K562 (cell line): ENCODE data around the gene GBP6. TPM values are rescaled to one million over a fixed set of nuclear protein-coding genes. Genes with fewer than 3 reads are reported as not detected.

ENCODE experiments used
- ATAC-seq: fragments of 200-7000 bp; cut with Tn5 transposase; 3 replicates; pipeline ENCODE4 v1.9.1; 2020; ENCODE audit warnings: moderate library complexity
- BruUV-seq: library from RNA; stranded (reverse); fragments of 400-500 nt; replicated peaks from 2 replicates; lab custom pipeline; 2021; lab: Mats Ljungman, UMichigan
- CTCF ChIA-PET: fragments of 300-600 bp; formaldehyde crosslinking; extraction: SDS; loops from one replicate; lab custom pipeline; 2021; ENCODE audit warnings: low intra/inter-chr PET ratio; lab: Yijun Ruan, JAX
- POLR2A ChIA-PET: fragments of 300-600, 350-650 bp; sonication (Branson Sonifier 250); formaldehyde crosslinking; extraction: SDS; loops from one replicate; lab custom pipeline; 2021; ENCODE audit warnings: antibody characterized with exemption, inconsistent platforms; lab: Yijun Ruan, JAX
- DNase-seq, 4 experiments: peaks; one replicate each; pipeline versions ENCODE4 v3.0.0 to v3.0.0-alpha.2; 2011 to 2018; ENCODE audit warnings: low spot score in 3 of 4, mixed read lengths in 3 of 4; ENCODE audit errors: extremely low read depth in 1 of 4
- FAIRE-seq: peaks from 2 replicates; lab custom pipeline; 2011; peaks lifted over from hg19 to GRCh38; lab: Jason Lieb, UNC
- H2AFZ ChIP-seq: 2 replicates; pipeline ENCODE4 v1.6.0; 2011; ENCODE audit warnings: low read depth, low read length, control low read depth, inconsistent platforms
- H3K27ac ChIP-seq: fragments of 200-600 bp; 3 replicates; pipeline ENCODE4 v1.8.0; 2011; ENCODE audit warnings: low read depth, mild to moderate bottlenecking, control low read depth, inconsistent platforms, low read length, moderate library complexity, mixed read lengths; ENCODE audit errors: extremely low read depth
- H3K27me3 ChIP-seq, 2 experiments: fragments of 300-600 bp in 1 of 2; 2 replicates in 1 of 2; 3 replicates in 1 of 2; pipeline versions ENCODE4 v1.6.0 to v1.8.0; 2011; ENCODE audit warnings: inconsistent platforms in 2 of 2, low read length in 2 of 2, mild to moderate bottlenecking in 1 of 2, mixed read lengths in 1 of 2, moderate library complexity in 1 of 2; ENCODE audit not compliant: control insufficient read depth in 2 of 2, insufficient read depth in 2 of 2
- H3K36me3 ChIP-seq: fragments of 300-600 bp; 3 replicates; pipeline ENCODE4 v1.8.0; 2011; ENCODE audit warnings: mild to moderate bottlenecking, low read length, inconsistent platforms; ENCODE audit not compliant: control insufficient read depth, insufficient read depth
- H3K4me1 ChIP-seq, 2 experiments: fragments of 200-600 bp in 1 of 2; replicated peaks in 1 of 2; 2 replicates in 1 of 2; 3 replicates in 1 of 2; pipeline versions ENCODE4 v1.5.1 to v1.8.0; 2011; ENCODE audit warnings: inconsistent platforms in 2 of 2, low read length in 2 of 2, mild to moderate bottlenecking in 1 of 2, mixed read lengths in 1 of 2, moderate library complexity in 1 of 2; ENCODE audit not compliant: control insufficient read depth in 2 of 2, insufficient read depth in 2 of 2
- H3K4me2 ChIP-seq: 2 replicates; pipeline ENCODE4 v1.6.1; 2011; ENCODE audit warnings: low read length, control low read depth, inconsistent platforms, mixed read lengths; ENCODE audit not compliant: insufficient read depth
- H3K4me3 ChIP-seq: fragments of 200-600 bp; sonication (generic), shearing (Covaris generic); 2 replicates; pipeline ENCODE4 v1.5.1; 2016; ENCODE audit warnings: control low read depth, inconsistent platforms
- H3K79me2 ChIP-seq: fragments of 200-600 bp; 3 replicates; pipeline ENCODE4 v1.8.0; 2011; ENCODE audit warnings: low read length, inconsistent platforms; ENCODE audit not compliant: control insufficient read depth, insufficient read depth
- H3K9ac ChIP-seq, 2 experiments: 2 replicates each; pipeline versions ENCODE4 v1.6.0 to v1.6.1; 2011; ENCODE audit warnings: low read depth in 2 of 2, low read length in 2 of 2, control low read depth in 1 of 2, inconsistent platforms in 1 of 2, mild to moderate bottlenecking in 1 of 2, mixed read lengths in 1 of 2; ENCODE audit not compliant: insufficient read depth in 1 of 2
- H3K9me1 ChIP-seq: one replicate; pipeline ENCODE4 v1.6.0; 2011; ENCODE audit warnings: inconsistent platforms, mild to moderate bottlenecking, low read length, moderate library complexity; ENCODE audit not compliant: control insufficient read depth, insufficient read depth
- H3K9me3 ChIP-seq: replicated peaks from 2 replicates; pipeline ENCODE4 v1.5.1; 2011; ENCODE audit warnings: low read depth, low read length, inconsistent platforms; ENCODE audit not compliant: control insufficient read depth, insufficient read depth
- H4K20me1 ChIP-seq: replicated peaks from 2 replicates; pipeline ENCODE4 v1.6.1; 2011; ENCODE audit warnings: low read length, inconsistent platforms, mixed read lengths; ENCODE audit not compliant: control insufficient read depth, insufficient read depth
- ATF1 ChIP-seq, 2 experiments: fragments of 450-650 bp in 1 of 2; IDR thresholded peaks; 2 replicates each; pipeline ENCODE4 v1.6.1; 2016; ENCODE audit warnings: missing compliant biosample characterization in 1 of 2, missing genetic modification characterization in 1 of 2
- CBFB ChIP-seq: sonication (generic); formaldehyde crosslinking; IDR thresholded peaks from 2 replicates; pipeline ENCODE4 v1.4.0; 2020; ENCODE audit warnings: mild to moderate bottlenecking, missing genetic modification reagents
- CSDE1 ChIP-seq, 2 experiments: fragments of 450-650 bp; IDR thresholded peaks; 2 replicates each; pipeline ENCODE4 v1.6.1; 2016; ENCODE audit warnings: mild to moderate bottlenecking in 1 of 2
- GTF2B ChIP-seq: IDR thresholded peaks from 2 replicates; pipeline ENCODE4 v1.6.1; 2011; ENCODE audit not compliant: insufficient read length; ENCODE audit errors: extremely low read depth
- NCOA2 ChIP-seq, 2 experiments: fragments of 450-650 bp; IDR thresholded peaks; 2 replicates each; pipeline ENCODE4 v1.6.1; 2018; ENCODE audit warnings: mild to moderate bottlenecking in 2 of 2, moderate library complexity in 1 of 2; ENCODE audit not compliant: partially characterized antibody in 2 of 2
- NFXL1 ChIP-seq: fragments of 450-650 bp; formaldehyde crosslinking; IDR thresholded peaks from 2 replicates; pipeline ENCODE4 v1.4.0; 2021; ENCODE audit warnings: mild to moderate bottlenecking
- NR2F6 ChIP-seq: fragments of 450-650 bp; formaldehyde crosslinking; IDR thresholded peaks from 2 replicates; pipeline ENCODE4 v1.4.0; 2020; ENCODE audit warnings: mild to moderate bottlenecking
- RBM22 ChIP-seq: fragments of 200-400 bp; formaldehyde crosslinking; IDR thresholded peaks from 2 replicates; pipeline ENCODE4 v1.6.1; 2018; ENCODE audit warnings: low read length, low read depth; ENCODE audit not compliant: poor library complexity, severe bottlenecking
- SIN3A ChIP-seq, 2 experiments: fragments of 150-350 bp in 1 of 2; IDR thresholded peaks; 2 replicates each; pipeline ENCODE4 v1.6.1; 2011 to 2016; ENCODE audit warnings: borderline replicate concordance in 2 of 2, low read depth in 2 of 2, low read length in 2 of 2, mild to moderate bottlenecking in 2 of 2, moderate library complexity in 2 of 2; ENCODE audit not compliant: control insufficient read depth in 1 of 2
- TCF7 ChIP-seq: sonication (generic); IDR thresholded peaks from 2 replicates; pipeline ENCODE4 v1.6.1; 2016; ENCODE audit warnings: antibody characterized with exemption, borderline replicate concordance
- TEAD4 ChIP-seq, 2 experiments: sonication (generic) in 1 of 2; formaldehyde crosslinking in 1 of 2; IDR thresholded peaks; 2 replicates each; pipeline versions ENCODE4 v1.6.1 to v1.8.0; 2012 to 2022; ENCODE audit warnings: borderline replicate concordance in 1 of 2, inconsistent platforms in 1 of 2, low read length in 1 of 2, mild to moderate bottlenecking in 1 of 2, missing genetic modification reagents in 1 of 2
- TRIM25 ChIP-seq: fragments of 450-650 bp; IDR thresholded peaks from 2 replicates; pipeline ENCODE4 v1.7.0; 2016; ENCODE audit warnings: borderline replicate concordance
- ZBTB11 ChIP-seq, 3 experiments: fragments of 200-800 bp in 1 of 3; fragments of 250-450 bp in 1 of 3; fragments of 450-650 bp in 1 of 3; sonication (Bioruptor Pico) in 1 of 3; sonication (Bioruptor generic) in 1 of 3; formaldehyde crosslinking in 1 of 3; IDR thresholded peaks; 2 replicates each; pipeline versions ENCODE4 v1.6.1 to v1.8.0; 2016 to 2022; ENCODE audit warnings: mild to moderate bottlenecking in 2 of 3, missing genetic modification characterization in 2 of 3, missing compliant biosample characterization in 1 of 3, moderate library complexity in 1 of 3
- ZBTB17 ChIP-seq: fragments of 450-650 bp; formaldehyde crosslinking; IDR thresholded peaks from 2 replicates; pipeline ENCODE4 v1.4.0; 2020; ENCODE audit warnings: mild to moderate bottlenecking
- in situ Hi-C: fragments of 300-500 bp; cut with MboI; formaldehyde crosslinking; loops from 4 replicates; pipeline ENCODE4 v1.15.0; 2018; ENCODE audit warnings: inconsistent platforms, mixed read lengths
- intact Hi-C: fragments of 100-400 bp; cut with micrococcal nuclease; formaldehyde crosslinking; loops from 2 replicates; pipeline ENCODE4 v1.14.2; 2022
- polyA plus RNA-seq, 8 experiments: library from polyadenylated mRNA; depleted of rRNA in 4 of 8; stranded (reverse) in 5 of 8; unstranded in 3 of 8; fragments of >200 nt; fragmentation: Nextera tagmentation in 2 of 8; fragmentation: Illumina TruSeq in 1 of 8; extraction: Ambion mirVana in 2 of 8; extraction: Trizol in 1 of 8; gene quantifications; 2 replicates each; pipeline versions ENCODE4 v1.2.1 to v1.2.3, GENCODE V29; 2011 to 2014; ENCODE audit warnings: inconsistent platforms in 1 of 8, missing spikeins in 1 of 8
- total RNA-seq, 7 experiments: library from RNA; depleted of rRNA in 6 of 7; stranded (reverse); fragments of >200 nt in 6 of 7; fragmentation: Illumina TruSeq in 2 of 7; extraction: Trizol in 2 of 7; gene quantifications; 2 replicates each; pipeline versions ENCODE4 v1.2.1 to v1.2.3, GENCODE V29; 2011 to 2021; ENCODE audit warnings: low replicate concordance in 1 of 7

The GBP6 gene
- total and polyA plus RNA-seq, 9 of the 15 experiments (the other 6 are each of a cell fraction or from before 2014, with no cell fraction given), result not detected

- Histone ChIP-seq H3K4me2 (no peak overlapping the region), H3K9ac (no peak overlapping the region), H3K36me3 (no peaks in the 10 kb centered on the region), H3K9me1 (no peaks in the 10 kb centered on the region), H3K4me3 (no peak overlapping the region), H3K27ac (no peak overlapping the region), H3K79me2 (no peaks in the 10 kb centered on the region), H4K20me1 (no peaks in the 10 kb centered on the region), H3K27me3 (peaks cover 0 to 2% of the 10 kb centered on the region in 2 experiments; a peak in 1 of 5 replicates), H3K4me1 (no peaks in the 10 kb centered on the region), H2AFZ (no peak overlapping the region), H3K9me3 (no peaks in the 10 kb centered on the region)
- DNase-seq, result no peak
- ATAC-seq, result no peak
- in situ Hi-C loops (no loop called here), intact Hi-C loops (no loop called here)
- POLR2A ChIA-PET, result no interaction called here
- CTCF ChIA-PET, result no interaction called here
- TF ChIP-seq NCOA2 (IDR thresholded peaks at IDR 0.05; ENCODE audit: partially characterized antibody in 2 of 2), result no peak
- TF ChIP-seq SIN3A (IDR thresholded peaks at IDR 0.05; ENCODE audit: borderline replicate concordance in 2 of 2, control insufficient read depth in 1 of 2, low read depth in 2 of 2, low read length in 2 of 2), result no peak
- TF ChIP-seq ZBTB17, result no peak
- TF ChIP-seq CBFB (CRISPR knock-in tag), result no peak
- TF ChIP-seq TEAD4 (IDR thresholded peaks at IDR 0.05; ENCODE audit: low read length), result no peak
- TF ChIP-seq TEAD4 (CRISPR knock-in tag; IDR thresholded peaks at IDR 0.05; ENCODE audit: borderline replicate concordance), result no peak
- TF ChIP-seq GTF2B, result no peak
- TF ChIP-seq TCF7, result no peak
- TF ChIP-seq ZBTB11 (CRISPR knock-in tag; IDR thresholded peaks at IDR 0.05), result no peak
- no peak for TF ChIP-seq NR2F6 (CRISPR knock-in tag)
- TF ChIP-seq CSDE1 (IDR thresholded peaks at IDR 0.05), result no peak
- TF ChIP-seq TRIM25, result no peak
- no peak for TF ChIP-seq NFXL1
- no peak for TF ChIP-seq RBM22
- no peak for TF ChIP-seq ATF1 (CRISPR knock-in tag; IDR thresholded peaks at IDR 0.05)
- TF ChIP-seq ATF1 (tag; IDR thresholded peaks at IDR 0.05), result no peak
- no peak for FAIRE-seq
- no TSS peak for BruUV-seq
Observed at GRCh38 chr1:89335486-89335885, 28.4 kb upstream of the GBP6 start.
